Body of pancreas (tissue), 4 donors: Measurements from ENCODE around the gene ABI1.

Source experiments
- CTCF ChIP-seq, 7 experiments: fragments of 450-650 bp in 4 of 7; fragments of 200-600 bp in 3 of 7; sonication (generic) in 3 of 7; IDR thresholded peaks; one replicate each; pipeline ENCODE4 v1.5.1; 2016 to 2019; ENCODE audit warnings: antibody characterized with exemption in 7 of 7
- POLR2A ChIP-seq, 3 donors: fragments of 450-650 bp; IDR thresholded peaks; one replicate each; pipeline ENCODE4 v1.6.1; 2016; ENCODE audit warnings: antibody characterized with exemption in 3 of 3, mild to moderate bottlenecking in 2 of 3

GRCh38 chr10:26800468-26800867 is 60.3 kb downstream of the ABI1 start:
- TF ChIP-seq POLR2A (IDR thresholded peaks at IDR 0.05) (no peak), CTCF (IDR thresholded peaks at IDR 0.05) (no peak)
